Stimulated activated CD8-positive, alpha-beta memory T cell treated with anti-CD3 and anti-CD28 coated beads, Interleukin-2, amount 100 ng/mL, for 48 hours (primary cell): Measurements from ENCODE around the gene U2AF2.
"Not testable (repeated sequence)": the region's sequence is repeated elsewhere in the genome, so short reads cannot be mapped to it uniquely, and the experiment has no call there.

ENCODE experiments used
- DNase-seq, 2 donors: peaks; one replicate each; pipeline ENCODE4 v3.0.0-alpha.2; 2020; ENCODE audit warnings: low read depth in 2 of 2

Gene U2AF2

GRCh38 chr19:55712804-55713631 is 58.2 kb downstream of the U2AF2 start:
- no peak for DNase-seq

GRCh38 chr19:55716531-55716930 is 61.7 kb downstream of the U2AF2 start:
- DNase-seq, result no peak

GRCh38 chr19:55717251-55717650 is 62.4 kb downstream of the U2AF2 start:
- no peak for DNase-seq

- not testable (repeated sequence) for DNase-seq
Observed at GRCh38 chr19:55717879-55718711, 63.3 kb downstream of the U2AF2 start.

GRCh38 chr19:55720214-55720746 is 65.4 kb downstream of the U2AF2 start:
- DNase-seq, result no peak

GRCh38 chr19:55720801-55721200 is 66.0 kb downstream of the U2AF2 start:
- no peak for DNase-seq

- no peak for DNase-seq
Observed at GRCh38 chr19:55723491-55723890, 68.7 kb downstream of the U2AF2 start.
